Body of pancreas (tissue), 4 donors: Measurements from ENCODE around the gene TSPAN18.

Source experiments
- CTCF ChIP-seq, 7 experiments: fragments of 450-650 bp in 4 of 7; fragments of 200-600 bp in 3 of 7; sonication (generic) in 3 of 7; IDR thresholded peaks; one replicate each; pipeline ENCODE4 v1.5.1; 2016 to 2019; ENCODE audit warnings: antibody characterized with exemption in 7 of 7
- POLR2A ChIP-seq, 3 donors: fragments of 450-650 bp; IDR thresholded peaks; one replicate each; pipeline ENCODE4 v1.6.1; 2016; ENCODE audit warnings: antibody characterized with exemption in 3 of 3, mild to moderate bottlenecking in 2 of 3

- TF ChIP-seq CTCF (IDR thresholded peaks at IDR 0.05) (no peak), POLR2A (IDR thresholded peaks at IDR 0.05) (no peak)
These were observed 1.6 kb upstream of the TSPAN18 start for GRCh38 chr11:44725016-44725685.
